ENCODE results near the gene SARDH. TPM values are rescaled to one million over a fixed set of nuclear protein-coding genes. Genes with fewer than 3 reads are reported as not detected.

Gene SARDH
- total RNA-seq, 2 donors from 2014 or later: 2.2 to 6.8 TPM

GRCh38 chr9:133780404-133780945 lies 42.3 kb upstream of the SARDH start:
- H3K36me3 Mint-ChIP-seq (ENCODE audit: low read depth): no peaks in the 10 kb centered on the region
- H3K9me3 ChIP-seq (ENCODE audit: control insufficient read depth, low read length, poor library complexity, severe bottlenecking): no peaks in the 10 kb centered on the region
- no peak for ATAC-seq
- DNase-seq: no peak
- H3K4me3 Mint-ChIP-seq: no peak overlapping the region
- no peak overlapping the region for H3K27ac Mint-ChIP-seq
- H3K27me3 Mint-ChIP-seq: no peaks in the 10 kb centered on the region
- no peaks in the 10 kb centered on the region for H3K4me1 Mint-ChIP-seq

- Mint-ChIP-seq H3K27ac (no peak overlapping the region), H3K27me3 (no peaks in the 10 kb centered on the region), H3K4me3 (no peak overlapping the region), H3K4me1 (no peaks in the 10 kb centered on the region), H3K36me3 (ENCODE audit: low read depth) (no peaks in the 10 kb centered on the region)
- DNase-seq (no peak), ATAC-seq (no peak)
- no peaks in the 10 kb centered on the region for H3K9me3 ChIP-seq (ENCODE audit: control insufficient read depth, low read length, poor library complexity, severe bottlenecking)
These were observed 41.6 kb upstream of the SARDH start for GRCh38 chr9:133779516-133780403.

GRCh38 chr9:133779081-133779480 lies 40.9 kb upstream of the SARDH start:
- H3K4me3 Mint-ChIP-seq: no peak overlapping the region
- no peaks in the 10 kb centered on the region for H3K9me3 ChIP-seq (ENCODE audit: control insufficient read depth, low read length, poor library complexity, severe bottlenecking)
- H3K27me3 Mint-ChIP-seq: no peaks in the 10 kb centered on the region
- H3K27ac Mint-ChIP-seq: no peak overlapping the region
- ATAC-seq (no peak), DNase-seq (no peak)
- H3K36me3 Mint-ChIP-seq (ENCODE audit: low read depth): peaks cover 2% of the 10 kb centered on the region
- no peaks in the 10 kb centered on the region for H3K4me1 Mint-ChIP-seq

- Mint-ChIP-seq H3K4me1 (no peaks in the 10 kb centered on the region), H3K27ac (no peak overlapping the region), H3K4me3 (no peak overlapping the region), H3K36me3 (ENCODE audit: low read depth) (peaks cover 2% of the 10 kb centered on the region), H3K27me3 (no peaks in the 10 kb centered on the region)
- no peaks in the 10 kb centered on the region for H3K9me3 ChIP-seq (ENCODE audit: control insufficient read depth, low read length, poor library complexity, severe bottlenecking)
- DNase-seq: peak in 1 of 3 donors; percentile 6
- no peak for ATAC-seq
These were observed 40.3 kb upstream of the SARDH start for GRCh38 chr9:133778336-133779013.

- DNase-seq (peak in 1 of 3 donors; percentile 3), ATAC-seq (no peak)
- no peaks in the 10 kb centered on the region for H3K9me3 ChIP-seq (ENCODE audit: control insufficient read depth, low read length, poor library complexity, severe bottlenecking)
- no peaks in the 10 kb centered on the region for H3K27me3 Mint-ChIP-seq
- no peaks in the 10 kb centered on the region for H3K4me1 Mint-ChIP-seq
- peaks cover 2% of the 10 kb centered on the region for H3K36me3 Mint-ChIP-seq (ENCODE audit: low read depth)
- H3K4me3 Mint-ChIP-seq: no peak overlapping the region
- H3K27ac Mint-ChIP-seq: no peak overlapping the region
These were observed 39.7 kb upstream of the SARDH start for GRCh38 chr9:133777871-133778270.

- no peak overlapping the region for H3K4me3 Mint-ChIP-seq
- no peak overlapping the region for H3K27ac Mint-ChIP-seq
- no peaks in the 10 kb centered on the region for H3K4me1 Mint-ChIP-seq
- no peak for ATAC-seq
- peaks cover 2% of the 10 kb centered on the region for H3K36me3 Mint-ChIP-seq (ENCODE audit: low read depth)
- no peaks in the 10 kb centered on the region for H3K9me3 ChIP-seq (ENCODE audit: control insufficient read depth, low read length, poor library complexity, severe bottlenecking)
- DNase-seq: peak in 1 of 3 donors; percentile 1
- H3K27me3 Mint-ChIP-seq: no peaks in the 10 kb centered on the region
These were observed 39.1 kb upstream of the SARDH start for GRCh38 chr9:133777068-133777791.

- Mint-ChIP-seq H3K27me3 (no peaks in the 10 kb centered on the region), H3K36me3 (ENCODE audit: low read depth) (peaks cover 2% of the 10 kb centered on the region), H3K27ac (no peak overlapping the region), H3K4me1 (no peaks in the 10 kb centered on the region), H3K4me3 (no peak overlapping the region)
- H3K9me3 ChIP-seq (ENCODE audit: control insufficient read depth, low read length, poor library complexity, severe bottlenecking): no peaks in the 10 kb centered on the region
- ATAC-seq: no peak
- peak in 1 of 3 donors; percentile 7 for DNase-seq
These were observed 38.1 kb upstream of the SARDH start for GRCh38 chr9:133775951-133776905.

GRCh38 chr9:133775291-133775690 lies 37.1 kb upstream of the SARDH start:
- Mint-ChIP-seq H3K4me1 (no peaks in the 10 kb centered on the region), H3K4me3 (no peak overlapping the region), H3K36me3 (ENCODE audit: low read depth) (peaks cover 3% of the 10 kb centered on the region), H3K27me3 (no peaks in the 10 kb centered on the region), H3K27ac (no peak overlapping the region)
- DNase-seq (no peak), ATAC-seq (no peak)
- H3K9me3 ChIP-seq (ENCODE audit: control insufficient read depth, low read length, poor library complexity, severe bottlenecking): no peaks in the 10 kb centered on the region

- no peaks in the 10 kb centered on the region for H3K4me1 Mint-ChIP-seq
- no peak overlapping the region for H3K27ac Mint-ChIP-seq
- H3K36me3 Mint-ChIP-seq (ENCODE audit: low read depth): peaks cover 3% of the 10 kb centered on the region
- ATAC-seq: no peak
- H3K27me3 Mint-ChIP-seq: no peaks in the 10 kb centered on the region
- peak in 1 of 3 donors; percentile 4 for DNase-seq
- no peaks in the 10 kb centered on the region for H3K9me3 ChIP-seq (ENCODE audit: control insufficient read depth, low read length, poor library complexity, severe bottlenecking)
- no peak overlapping the region for H3K4me3 Mint-ChIP-seq
These were observed 36.6 kb upstream of the SARDH start for GRCh38 chr9:133774799-133775198.

- Mint-ChIP-seq H3K36me3 (ENCODE audit: low read depth) (peaks cover 3% of the 10 kb centered on the region), H3K4me3 (no peak overlapping the region), H3K27ac (no peak overlapping the region), H3K4me1 (no peaks in the 10 kb centered on the region), H3K27me3 (no peaks in the 10 kb centered on the region)
- DNase-seq: no peak
- H3K9me3 ChIP-seq (ENCODE audit: control insufficient read depth, low read length, poor library complexity, severe bottlenecking): no peaks in the 10 kb centered on the region
- no peak for ATAC-seq
These were observed 35.9 kb upstream of the SARDH start for GRCh38 chr9:133773889-133774655.

GRCh38 chr9:133772581-133772980 lies 34.4 kb upstream of the SARDH start:
- no peak for DNase-seq
- no peak overlapping the region for H3K27ac Mint-ChIP-seq
- no peaks in the 10 kb centered on the region for H3K4me1 Mint-ChIP-seq
- no peak overlapping the region for H3K4me3 Mint-ChIP-seq
- ATAC-seq: no peak
- H3K27me3 Mint-ChIP-seq: no peaks in the 10 kb centered on the region
- no peaks in the 10 kb centered on the region for H3K9me3 ChIP-seq (ENCODE audit: control insufficient read depth, low read length, poor library complexity, severe bottlenecking)
- peaks cover 5% of the 10 kb centered on the region for H3K36me3 Mint-ChIP-seq (ENCODE audit: low read depth)

Data from T-helper 17 cell (primary cell).